GM21515 (cell line): Measurements from ENCODE around the gene LRRC4B.

ENCODE experiments used
- ATAC-seq: cut with Tn5 transposase; IDR thresholded peaks from one replicate; pipeline ENCODE4 v1.9.1; 2021; ENCODE audit not compliant: unreplicated experiment

LRRC4B gene

DNA sequence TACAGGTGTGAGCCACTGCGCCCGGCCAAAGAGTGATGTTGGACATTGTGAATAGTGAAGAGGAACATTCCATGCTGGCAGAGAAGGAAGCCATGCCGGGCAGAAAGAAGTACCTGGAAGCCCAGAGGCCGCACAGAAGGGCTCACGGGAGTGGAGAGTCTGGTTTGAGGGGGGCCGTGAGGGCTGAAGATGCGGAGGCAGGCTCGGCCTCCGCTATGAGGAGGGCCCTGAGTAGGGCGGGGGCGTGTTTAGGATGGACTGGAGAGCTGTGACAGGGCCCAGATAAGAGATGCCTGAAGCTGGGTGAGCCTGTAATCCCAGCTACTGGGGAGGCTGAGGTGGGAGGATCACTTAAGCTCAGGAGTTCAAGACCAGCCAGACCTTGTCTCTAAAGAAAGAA, 58.9 kb downstream of the LRRC4B start:
- no peak for ATAC-seq

DNA sequence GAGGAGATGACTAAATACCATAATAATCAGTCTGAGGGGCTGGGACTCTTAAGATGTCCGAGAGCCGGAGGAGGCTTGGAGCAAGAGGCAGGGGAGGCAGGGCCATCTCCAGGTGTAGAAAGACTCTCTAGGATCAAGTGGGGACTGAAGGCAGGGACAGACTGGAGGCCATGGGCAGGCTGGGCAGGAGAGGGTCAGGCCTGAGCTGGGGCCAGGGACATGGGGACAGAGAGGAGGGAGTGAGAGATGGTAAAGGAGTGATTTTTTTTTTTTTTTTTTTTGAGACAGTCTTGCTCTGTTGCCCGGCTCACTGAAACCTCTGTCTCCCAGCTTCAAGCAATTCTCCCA, 59.4 kb downstream of the LRRC4B start:
- no peak for ATAC-seq

DNA sequence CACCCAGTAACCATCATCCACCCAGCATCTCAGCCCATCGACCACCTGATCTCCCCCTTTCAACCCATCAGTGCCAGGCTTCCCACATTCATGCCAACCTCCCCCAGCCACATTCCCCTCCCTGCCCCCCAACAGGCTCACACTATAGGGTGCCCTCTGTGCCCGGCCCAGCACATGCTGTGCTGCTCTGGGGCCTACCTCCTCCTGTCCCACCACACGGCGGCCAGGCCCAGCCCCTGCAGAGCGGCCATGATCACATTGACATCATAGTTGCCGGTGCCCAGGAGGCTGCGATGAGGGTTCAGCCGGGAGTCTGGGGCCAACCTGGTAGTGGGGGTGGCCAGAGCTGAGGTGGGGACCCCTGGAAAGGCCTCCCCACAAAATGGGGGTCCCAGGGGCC, 60.9 kb downstream of the LRRC4B start:
- ATAC-seq = no peak

DNA sequence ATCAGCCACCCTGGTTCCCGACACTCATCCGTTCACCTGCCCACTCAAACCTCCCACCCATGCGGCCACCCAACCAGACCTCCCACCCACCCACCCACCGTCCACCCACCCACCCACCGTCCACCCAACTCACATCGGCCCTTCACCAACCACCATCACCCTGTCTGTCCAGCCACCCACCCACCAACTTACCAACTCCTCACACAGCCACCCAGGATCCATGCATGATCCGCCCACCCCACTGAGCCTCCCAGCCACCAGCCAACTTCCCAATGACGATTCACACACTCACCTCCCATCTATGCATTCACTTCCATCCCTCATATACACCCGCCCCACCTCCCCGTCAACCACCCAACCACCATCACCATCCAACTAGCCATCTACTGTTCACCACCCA, 61.5 kb downstream of the LRRC4B start:
- no peak for ATAC-seq

DNA sequence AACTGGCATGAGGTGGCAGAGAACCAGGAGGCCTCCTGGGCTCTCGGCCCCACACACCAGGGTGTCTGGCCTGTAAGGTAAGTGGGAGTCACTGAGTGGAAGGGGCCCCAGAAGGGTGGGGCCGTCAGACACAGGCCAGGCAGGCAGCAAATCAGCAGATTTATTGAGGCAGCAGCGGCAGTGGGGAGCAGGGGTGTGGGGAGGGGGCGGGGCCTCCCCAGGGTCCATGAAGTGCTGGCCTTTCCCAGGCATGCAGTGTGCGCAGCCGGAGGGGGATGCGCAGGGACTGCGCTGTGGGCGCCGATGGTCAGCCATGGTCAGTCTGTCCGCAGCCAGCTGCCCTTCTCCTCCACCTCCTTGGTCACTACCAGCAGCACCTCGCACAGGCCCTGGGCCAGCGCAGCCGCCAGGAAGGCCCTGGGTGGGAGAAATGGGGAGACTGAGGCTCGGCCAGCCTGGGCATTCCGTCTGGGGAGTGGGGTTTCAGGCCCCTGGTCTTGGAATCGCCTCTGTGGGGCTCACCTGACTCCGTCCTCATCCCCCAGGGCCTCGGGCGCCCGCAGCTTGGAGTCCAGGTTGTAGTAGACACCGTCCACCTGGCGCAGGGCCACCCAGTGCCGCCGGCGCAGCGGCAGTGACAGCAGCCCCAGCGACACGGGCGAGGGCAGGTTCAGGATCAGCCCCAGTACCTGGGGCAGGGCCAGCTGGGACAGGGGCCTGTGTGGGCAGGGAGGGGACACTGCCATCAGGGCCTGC, 62.2 kb downstream of the LRRC4B start:
- no peak for ATAC-seq

DNA sequence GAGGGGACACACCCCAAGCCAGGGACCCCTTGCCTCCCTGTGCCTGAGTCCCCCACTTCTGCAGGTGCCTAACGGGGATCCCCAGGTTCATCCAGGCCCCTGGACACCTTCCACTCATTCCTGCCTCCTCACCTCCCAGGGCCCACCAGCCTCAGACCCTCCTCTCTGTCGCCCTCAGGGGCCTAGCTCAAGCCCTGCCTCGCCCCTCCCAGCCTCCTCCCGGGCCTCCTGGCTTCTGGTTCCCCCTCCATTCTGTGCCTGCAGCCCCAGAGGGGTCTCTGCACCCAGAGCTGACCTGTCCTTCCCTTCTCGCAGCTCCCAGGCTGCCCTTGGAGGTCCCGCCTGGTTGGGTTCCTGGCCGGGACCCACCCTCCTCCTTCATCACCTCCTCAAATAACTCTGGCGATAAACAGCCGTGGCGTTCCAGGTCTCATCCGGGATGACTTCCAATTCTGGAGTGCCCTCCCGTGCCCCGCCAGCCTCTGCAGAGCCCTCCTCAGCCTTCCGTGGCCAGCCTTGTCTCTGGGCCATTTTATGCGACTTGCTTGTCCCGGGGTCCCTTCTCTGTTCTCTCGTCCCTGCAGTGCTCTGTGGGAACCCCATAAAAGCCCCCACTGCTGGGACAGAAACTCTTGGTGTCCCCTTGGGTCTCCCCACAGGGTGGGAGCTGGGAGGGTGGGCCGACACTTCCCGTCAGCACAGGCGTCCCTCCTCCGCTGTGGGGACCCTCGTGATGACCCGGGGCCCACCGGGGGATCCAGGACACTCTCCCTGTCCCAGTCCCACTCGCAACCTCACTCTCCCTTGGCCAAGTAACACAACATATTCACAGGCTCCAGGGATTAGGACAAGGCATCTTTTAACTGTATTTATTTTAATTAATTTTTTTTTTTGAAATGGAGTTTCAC, 66.4 kb downstream of the LRRC4B start:
- ATAC-seq = no peak

- no peak for ATAC-seq
Observed at GRCh38 chr19:50501186-50501567, 67.1 kb downstream of the LRRC4B start.

DNA sequence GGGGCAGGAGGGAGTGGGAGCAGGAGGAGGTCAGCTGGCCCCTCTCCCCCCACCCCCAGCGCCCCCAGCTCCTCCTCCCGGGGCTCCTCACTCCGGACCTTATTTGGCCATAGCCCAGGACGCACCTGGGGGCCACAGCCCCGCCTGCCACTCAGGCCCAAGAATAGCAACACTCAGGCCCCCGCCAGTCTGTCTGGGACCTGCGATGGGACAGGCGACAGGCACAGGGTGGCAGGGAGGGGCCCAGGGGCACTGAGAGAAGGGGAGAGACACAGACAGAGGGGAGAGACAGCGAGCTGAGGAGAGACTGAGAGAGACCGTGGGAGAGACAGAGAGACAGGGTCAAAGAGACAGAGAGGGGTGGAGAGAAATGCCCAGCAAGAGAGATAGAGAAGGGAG, 67.5 kb downstream of the LRRC4B start:
- no peak for ATAC-seq

GRCh38 chr19:50500060-50500752, 68.0 kb downstream of the LRRC4B start:
- ATAC-seq = no peak

DNA sequence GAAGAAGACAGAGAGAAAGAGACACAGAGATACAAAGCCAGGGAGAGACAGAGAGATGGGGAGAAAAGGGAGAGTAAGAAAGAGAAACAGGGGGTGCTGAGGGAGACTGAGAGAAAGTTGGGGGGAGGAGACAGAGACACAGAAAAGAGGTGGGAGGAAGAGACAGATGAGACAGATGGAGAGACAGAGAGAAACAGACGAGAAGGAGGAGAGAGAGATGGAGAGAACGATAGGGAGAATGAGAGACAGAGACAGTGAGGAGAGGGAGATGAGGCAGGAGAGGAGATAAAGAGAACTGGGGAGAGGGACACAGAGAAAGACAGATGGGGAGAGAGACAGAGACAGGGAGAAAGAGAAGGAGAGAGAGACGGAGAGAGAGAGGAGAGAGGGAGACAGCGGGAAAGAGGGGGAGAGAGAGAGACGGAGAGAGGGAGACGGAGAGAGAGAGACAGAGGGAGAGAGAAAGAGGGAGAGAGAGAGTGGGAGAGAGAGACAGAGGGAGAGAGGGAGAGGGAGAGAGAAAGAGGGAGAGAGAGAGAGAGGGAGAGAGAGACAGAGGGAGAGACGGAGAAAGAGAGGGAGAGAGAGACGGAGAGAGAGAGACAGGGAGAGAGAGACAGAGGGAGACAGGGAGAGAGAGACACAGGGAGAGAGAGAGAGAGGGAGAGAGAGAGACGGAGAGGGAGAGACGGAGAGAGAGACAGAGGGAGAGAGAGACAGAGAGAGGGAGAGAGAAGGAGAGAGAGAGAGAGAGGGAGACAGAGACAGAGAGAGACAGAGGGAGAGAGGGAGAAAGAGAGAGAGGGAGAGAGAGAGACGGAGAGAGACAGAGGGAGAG, 69.8 kb downstream of the LRRC4B start:
- no peak for ATAC-seq

GRCh38 chr19:50497022-50497405, 71.2 kb downstream of the LRRC4B start:
- ATAC-seq = no peak

DNA sequence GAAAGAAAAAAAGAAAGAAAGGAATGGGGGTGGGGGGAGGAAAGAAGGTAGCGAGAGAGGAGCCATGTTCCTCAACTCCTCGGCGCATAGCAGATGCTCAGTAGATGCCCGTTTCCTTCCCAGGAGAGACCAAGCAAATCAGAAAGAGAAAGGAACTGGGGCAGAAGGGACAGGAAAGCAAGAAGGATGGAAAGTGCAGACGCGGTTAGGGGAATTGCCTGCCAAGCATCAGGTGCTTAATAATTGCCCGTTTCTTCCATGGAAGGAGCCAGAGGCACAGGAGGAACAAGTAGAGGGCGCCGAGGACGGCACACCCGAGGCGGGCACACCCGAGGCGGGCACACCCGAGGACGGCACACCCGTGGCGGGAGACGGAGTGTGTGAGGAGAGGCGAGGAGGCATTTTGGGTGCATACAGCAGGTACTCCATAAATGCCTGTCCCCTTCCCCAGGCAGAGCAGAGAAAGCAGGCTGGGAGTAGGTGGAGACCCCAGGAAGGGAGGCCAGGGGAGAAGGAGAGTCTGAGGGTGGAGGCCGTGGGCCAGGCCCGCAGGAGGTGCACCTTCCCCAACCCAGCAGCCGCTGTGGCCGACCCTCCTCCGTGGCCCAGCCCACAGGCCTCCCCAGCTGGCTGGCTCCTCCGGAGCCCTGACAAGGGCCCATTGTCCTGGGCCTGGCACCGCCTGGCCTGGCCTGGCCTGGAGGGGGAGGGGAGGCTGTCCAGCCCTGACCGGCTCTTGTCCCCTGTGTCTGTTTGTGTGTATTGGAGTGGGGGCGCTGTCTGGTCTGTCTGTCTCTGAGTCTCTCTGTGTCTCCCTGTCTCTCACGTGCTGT, 71.8 kb downstream of the LRRC4B start:
- ATAC-seq = no peak

- ATAC-seq = no peak
Observed at GRCh38 chr19:50495020-50495531, 73.2 kb downstream of the LRRC4B start.

GRCh38 chr19:50494186-50495019, 73.8 kb downstream of the LRRC4B start:
- no peak for ATAC-seq

- ATAC-seq = no peak
Observed at GRCh38 chr19:50493171-50493570, 75.1 kb downstream of the LRRC4B start.

- ATAC-seq = no peak
Observed at GRCh38 chr19:50492303-50493052, 75.8 kb downstream of the LRRC4B start.

DNA sequence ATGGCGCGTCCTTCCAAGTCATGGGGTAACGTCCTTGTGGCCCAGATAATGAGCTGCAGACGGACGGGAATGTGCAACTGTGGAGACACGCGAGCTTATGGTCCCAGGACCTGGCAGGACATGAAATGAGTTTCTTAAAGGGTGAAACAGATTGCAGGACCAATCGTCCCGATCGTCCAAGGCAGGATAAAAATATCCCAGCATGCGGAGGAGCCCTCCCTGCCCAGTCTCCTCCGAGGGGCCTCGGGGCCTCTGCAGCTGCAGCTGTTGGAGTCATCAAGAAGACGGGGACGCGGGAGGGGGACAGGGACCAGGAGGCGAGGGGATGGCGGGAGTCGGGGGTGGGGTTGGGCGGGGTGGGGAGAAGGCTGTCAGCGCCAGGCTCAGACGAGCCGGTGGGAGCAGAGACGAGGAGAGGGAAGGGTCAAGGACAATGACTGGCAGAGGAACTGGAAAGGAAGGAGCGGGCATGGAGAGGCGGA, 77.2 kb downstream of the LRRC4B start:
- no peak for ATAC-seq

GRCh38 chr19:50490411-50490811, 77.8 kb downstream of the LRRC4B start:
- no peak for ATAC-seq
